ENCODE data around the gene UPK3A.
"Not testable (repeated sequence)": the region's sequence is repeated elsewhere in the genome, so short reads cannot be mapped to it uniquely, and the experiment has no call there.

The UPK3A gene

GRCh38 chr22:45248832-45249561 is 35.8 kb upstream of the UPK3A start:
- TF ChIP-seq CTCF (IDR thresholded peaks at IDR 0.05; ENCODE audit: extremely low read depth, missing control alignments): no peak
- peak; percentile 76 for DNase-seq (ENCODE audit: low spot score)

GRCh38 chr22:45251825-45252224 is 32.9 kb upstream of the UPK3A start:
- no peak for DNase-seq (ENCODE audit: low spot score)
- TF ChIP-seq CTCF (IDR thresholded peaks at IDR 0.05; ENCODE audit: extremely low read depth, missing control alignments): no peak

GRCh38 chr22:45253039-45253641 is 31.6 kb upstream of the UPK3A start:
- TF ChIP-seq CTCF (IDR thresholded peaks at IDR 0.05; ENCODE audit: extremely low read depth, missing control alignments): no peak
- no peak for DNase-seq (ENCODE audit: low spot score)

- TF ChIP-seq CTCF (IDR thresholded peaks at IDR 0.05; ENCODE audit: extremely low read depth, missing control alignments): no peak
Measured at GRCh38 chr22:45254388-45254787, 30.4 kb upstream of the UPK3A start.

GRCh38 chr22:45254789-45255278 is 29.9 kb upstream of the UPK3A start:
- TF ChIP-seq CTCF (IDR thresholded peaks at IDR 0.05; ENCODE audit: extremely low read depth, missing control alignments): no peak
- peak; percentile 62 for DNase-seq (ENCODE audit: low spot score)

More at GRCh38 chr22:45254388-45254787, 30.4 kb upstream of the UPK3A start:
- no peak for DNase-seq (ENCODE audit: low spot score)

GRCh38 chr22:45257941-45258340 is 26.8 kb upstream of the UPK3A start:
- not testable (repeated sequence) for DNase-seq (ENCODE audit: low spot score)

GRCh38 chr22:45259754-45260394 is 24.9 kb upstream of the UPK3A start:
- DNase-seq (ENCODE audit: low spot score): no peak
- no peak for TF ChIP-seq CTCF (IDR thresholded peaks at IDR 0.05; ENCODE audit: extremely low read depth, missing control alignments)

GRCh38 chr22:45260395-45260759 is 24.4 kb upstream of the UPK3A start:
- DNase-seq (ENCODE audit: low spot score): not testable (repeated sequence)
